ENCODE data around the gene ZNF385D. TPM values are rescaled to one million over a fixed set of nuclear protein-coding genes. Genes with fewer than 3 reads are reported as not detected.

The ZNF385D gene
- total and polyA plus RNA-seq, 4 donors, result 0.08 to 0.50 (median 0.09) TPM

GRCh38 chr3:21664996-21665395, 86.0 kb downstream of the ZNF385D start:
- 70% methylated on average over 3 of the region's 3 CpGs for WGBS
- Histone ChIP-seq H3K27me3 (ENCODE audit: control insufficient read depth in 4 of 4, insufficient read depth in 4 of 4, low read length in 3 of 4) (no peaks in the 10 kb centered on the region), H3K9me3 (ENCODE audit: control insufficient read depth in 4 of 4, low read length in 3 of 4) (no peaks in the 10 kb centered on the region), H3K9ac (ENCODE audit: low read depth in 1 of 2, low read length in 2 of 2) (no peak overlapping the region), H3K4me3 (ENCODE audit: low read depth in 1 of 3, low read length in 3 of 3) (no peak overlapping the region), H3K4me1 (ENCODE audit: control insufficient read depth in 4 of 4, insufficient read depth in 4 of 4, low read length in 3 of 4) (no peaks in the 10 kb centered on the region), H3K36me3 (ENCODE audit: control insufficient read depth in 4 of 4, insufficient read depth in 3 of 4, low read depth in 1 of 4, low read length in 3 of 4) (no peaks in the 10 kb centered on the region), H3K27ac (ENCODE audit: low read depth in 1 of 2, low read length in 2 of 2) (no peak overlapping the region)
- TF ChIP-seq RXRA (IDR thresholded peaks at IDR 0.05), result peak in 1 of 2 donors; percentile 29
- TF ChIP-seq SP1 (IDR thresholded peaks at IDR 0.05), result no peak
- no peak for TF ChIP-seq ATF3 (IDR thresholded peaks at IDR 0.05)
- no peak for DNase-seq (ENCODE audit: low spot score)

- Histone ChIP-seq H3K4me3 (ENCODE audit: low read depth in 1 of 3, low read length in 3 of 3) (no peak overlapping the region), H3K9me3 (ENCODE audit: control insufficient read depth in 4 of 4, low read length in 3 of 4) (no peaks in the 10 kb centered on the region), H3K36me3 (ENCODE audit: control insufficient read depth in 4 of 4, insufficient read depth in 3 of 4, low read depth in 1 of 4, low read length in 3 of 4) (no peaks in the 10 kb centered on the region), H3K27ac (ENCODE audit: low read depth in 1 of 2, low read length in 2 of 2) (no peak overlapping the region), H3K27me3 (ENCODE audit: control insufficient read depth in 4 of 4, insufficient read depth in 4 of 4, low read length in 3 of 4) (no peaks in the 10 kb centered on the region), H3K4me1 (ENCODE audit: control insufficient read depth in 4 of 4, insufficient read depth in 4 of 4, low read length in 3 of 4) (no peaks in the 10 kb centered on the region), H3K9ac (ENCODE audit: low read depth in 1 of 2, low read length in 2 of 2) (no peak overlapping the region)
- no peak for DNase-seq (ENCODE audit: low spot score)
- TF ChIP-seq SP1 (IDR thresholded peaks at IDR 0.05), result no peak
- TF ChIP-seq HNF4G (IDR thresholded peaks at IDR 0.05), result no peak
- TF ChIP-seq ZBTB33 (IDR thresholded peaks at IDR 0.05), result no peak
- TF ChIP-seq EGR1 (IDR thresholded peaks at IDR 0.05; ENCODE audit: low read depth in 2 of 2), result no peak
- no peak for TF ChIP-seq CTCF (IDR thresholded peaks at IDR 0.05; ENCODE audit: low read depth, low read length, missing input control)
- TF ChIP-seq FOXA2 (IDR thresholded peaks at IDR 0.05), result no peak
- no peak for TF ChIP-seq RXRA (IDR thresholded peaks at IDR 0.05)
- no peak for TF ChIP-seq JUND (IDR thresholded peaks at IDR 0.05)
- TF ChIP-seq, protein P1, sequence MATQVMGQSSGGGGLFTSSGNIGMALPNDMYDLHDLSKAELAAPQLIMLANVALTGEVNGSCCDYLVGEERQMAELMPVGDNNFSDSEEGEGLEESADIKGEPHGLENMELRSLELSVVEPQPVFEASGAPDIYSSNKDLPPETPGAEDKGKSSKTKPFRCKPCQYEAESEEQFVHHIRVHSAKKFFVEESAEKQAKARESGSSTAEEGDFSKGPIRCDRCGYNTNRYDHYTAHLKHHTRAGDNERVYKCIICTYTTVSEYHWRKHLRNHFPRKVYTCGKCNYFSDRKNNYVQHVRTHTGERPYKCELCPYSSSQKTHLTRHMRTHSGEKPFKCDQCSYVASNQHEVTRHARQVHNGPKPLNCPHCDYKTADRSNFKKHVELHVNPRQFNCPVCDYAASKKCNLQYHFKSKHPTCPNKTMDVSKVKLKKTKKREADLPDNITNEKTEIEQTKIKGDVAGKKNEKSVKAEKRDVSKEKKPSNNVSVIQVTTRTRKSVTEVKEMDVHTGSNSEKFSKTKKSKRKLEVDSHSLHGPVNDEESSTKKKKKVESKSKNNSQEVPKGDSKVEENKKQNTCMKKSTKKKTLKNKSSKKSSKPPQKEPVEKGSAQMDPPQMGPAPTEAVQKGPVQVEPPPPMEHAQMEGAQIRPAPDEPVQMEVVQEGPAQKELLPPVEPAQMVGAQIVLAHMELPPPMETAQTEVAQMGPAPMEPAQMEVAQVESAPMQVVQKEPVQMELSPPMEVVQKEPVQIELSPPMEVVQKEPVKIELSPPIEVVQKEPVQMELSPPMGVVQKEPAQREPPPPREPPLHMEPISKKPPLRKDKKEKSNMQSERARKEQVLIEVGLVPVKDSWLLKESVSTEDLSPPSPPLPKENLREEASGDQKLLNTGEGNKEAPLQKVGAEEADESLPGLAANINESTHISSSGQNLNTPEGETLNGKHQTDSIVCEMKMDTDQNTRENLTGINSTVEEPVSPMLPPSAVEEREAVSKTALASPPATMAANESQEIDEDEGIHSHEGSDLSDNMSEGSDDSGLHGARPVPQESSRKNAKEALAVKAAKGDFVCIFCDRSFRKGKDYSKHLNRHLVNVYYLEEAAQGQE (IDR thresholded peaks at IDR 0.05), result no peak
- TF ChIP-seq ATF3 (IDR thresholded peaks at IDR 0.05), result no peak
- no peak for TF ChIP-seq TAF1 (conservative IDR thresholded peaks at IDR 0.05)
- no peak for TF ChIP-seq NR2F2 (IDR thresholded peaks at IDR 0.05)
- TF ChIP-seq YY1 (IDR thresholded peaks at IDR 0.05), result no peak
- no peak for TF ChIP-seq HNF4A (conservative IDR thresholded peaks at IDR 0.05)
- no peak for TF ChIP-seq MAX (IDR thresholded peaks at IDR 0.05)
- no peak for TF ChIP-seq FOXA1 (IDR thresholded peaks at IDR 0.05)
- TF ChIP-seq RAD21 (IDR thresholded peaks at IDR 0.05), result no peak
- TF ChIP-seq GABPA (IDR thresholded peaks at IDR 0.05 in 1 of 2, conservative IDR thresholded peaks at IDR 0.05 in 1 of 2), result no peak
- 84% methylated on average over 2 of the region's 2 CpGs for WGBS
Measured at GRCh38 chr3:21662403-21662802, 88.6 kb downstream of the ZNF385D start.

Measured in liver (tissue), 9 donors.